IMR-90 (cell line): Measurements from ENCODE around the gene UBE2E2.

Source experiments
- BHLHE40 ChIP-seq: fragments of 150-350 bp; IDR thresholded peaks from 2 replicates; pipeline ENCODE4 v1.6.1; 2016; ENCODE audit warnings: mild to moderate bottlenecking, low read depth, low read length
- MAZ ChIP-seq: IDR thresholded peaks from 2 replicates; pipeline ENCODE4 v1.6.1; 2012; ENCODE audit warnings: low read depth, mild to moderate bottlenecking, low read length, improper control_type of control experiment, moderate library complexity, borderline replicate concordance
- NFE2L2 ChIP-seq: fragments of 150-350 bp; IDR thresholded peaks from 2 replicates; pipeline ENCODE4 v1.6.1; 2016; ENCODE audit warnings: low read depth, mild to moderate bottlenecking, low read length
- POLR2A ChIP-seq: IDR thresholded peaks from 2 replicates; pipeline ENCODE4 v1.6.1; 2012; ENCODE audit warnings: mild to moderate bottlenecking, low read depth, low read length
- RCOR1 ChIP-seq: IDR thresholded peaks from 2 replicates; pipeline ENCODE4 v1.6.1; 2012; ENCODE audit warnings: mild to moderate bottlenecking, low read length, improper control_type of control experiment; ENCODE audit not compliant: insufficient replicate concordance
- TF ChIP-seq, protein P1 (sequence below): conservative IDR thresholded peaks from 2 replicates; pipeline ENCODE4 v1.5.1; 2012; ENCODE audit warnings: mild to moderate bottlenecking, low read depth, low read length, improper control_type of control experiment
- TF ChIP-seq, protein P2 (sequence below): fragments of 150-350 bp; IDR thresholded peaks from 2 replicates; pipeline ENCODE4 v1.6.1; 2017; ENCODE audit warnings: mild to moderate bottlenecking, antibody characterized with exemption, low read length, low read depth

DNA sequence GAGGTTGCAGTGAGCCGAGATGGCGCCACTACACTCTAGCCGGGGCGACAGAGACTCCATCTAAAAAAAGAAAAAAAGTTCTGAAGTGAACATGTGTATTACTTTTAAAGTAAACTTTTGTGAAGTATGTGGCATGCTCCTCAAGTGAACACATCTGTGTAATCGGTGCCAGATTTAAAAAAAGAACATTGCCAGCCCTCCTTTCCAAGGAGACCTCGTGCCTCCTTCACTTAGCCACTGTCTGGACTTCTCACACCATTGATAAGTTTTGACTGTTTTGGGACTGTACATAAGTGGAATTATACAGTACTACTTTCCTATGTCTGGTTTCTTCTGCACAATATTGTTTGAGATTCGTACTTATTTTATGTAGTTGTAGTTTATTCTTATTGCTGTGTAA is 140.4 kb downstream of the UBE2E2 start:
- no peak for TF ChIP-seq POLR2A
- TF ChIP-seq, protein P1, sequence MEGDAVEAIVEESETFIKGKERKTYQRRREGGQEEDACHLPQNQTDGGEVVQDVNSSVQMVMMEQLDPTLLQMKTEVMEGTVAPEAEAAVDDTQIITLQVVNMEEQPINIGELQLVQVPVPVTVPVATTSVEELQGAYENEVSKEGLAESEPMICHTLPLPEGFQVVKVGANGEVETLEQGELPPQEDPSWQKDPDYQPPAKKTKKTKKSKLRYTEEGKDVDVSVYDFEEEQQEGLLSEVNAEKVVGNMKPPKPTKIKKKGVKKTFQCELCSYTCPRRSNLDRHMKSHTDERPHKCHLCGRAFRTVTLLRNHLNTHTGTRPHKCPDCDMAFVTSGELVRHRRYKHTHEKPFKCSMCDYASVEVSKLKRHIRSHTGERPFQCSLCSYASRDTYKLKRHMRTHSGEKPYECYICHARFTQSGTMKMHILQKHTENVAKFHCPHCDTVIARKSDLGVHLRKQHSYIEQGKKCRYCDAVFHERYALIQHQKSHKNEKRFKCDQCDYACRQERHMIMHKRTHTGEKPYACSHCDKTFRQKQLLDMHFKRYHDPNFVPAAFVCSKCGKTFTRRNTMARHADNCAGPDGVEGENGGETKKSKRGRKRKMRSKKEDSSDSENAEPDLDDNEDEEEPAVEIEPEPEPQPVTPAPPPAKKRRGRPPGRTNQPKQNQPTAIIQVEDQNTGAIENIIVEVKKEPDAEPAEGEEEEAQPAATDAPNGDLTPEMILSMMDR: no peak
- no peak for TF ChIP-seq RCOR1
- TF ChIP-seq NFE2L2: no peak
- TF ChIP-seq, protein P2, sequence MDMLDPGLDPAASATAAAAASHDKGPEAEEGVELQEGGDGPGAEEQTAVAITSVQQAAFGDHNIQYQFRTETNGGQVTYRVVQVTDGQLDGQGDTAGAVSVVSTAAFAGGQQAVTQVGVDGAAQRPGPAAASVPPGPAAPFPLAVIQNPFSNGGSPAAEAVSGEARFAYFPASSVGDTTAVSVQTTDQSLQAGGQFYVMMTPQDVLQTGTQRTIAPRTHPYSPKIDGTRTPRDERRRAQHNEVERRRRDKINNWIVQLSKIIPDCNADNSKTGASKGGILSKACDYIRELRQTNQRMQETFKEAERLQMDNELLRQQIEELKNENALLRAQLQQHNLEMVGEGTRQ: no peak
- no peak for TF ChIP-seq BHLHE40
- TF ChIP-seq MAZ: no peak
